ENCODE measurements around the gene TMEM132A. TPM values are rescaled to one million over a fixed set of nuclear protein-coding genes. Genes with fewer than 3 reads are reported as not detected.

Gene TMEM132A
- total and polyA plus RNA-seq, 2 of the 13 experiments (the other 11 are each of a cell fraction or from before 2014, with no cell fraction given), result 11.1 to 32.9 TPM

GRCh38 chr11:60880643-60881282, 43.5 kb upstream of the TMEM132A start (continued):
- TF ChIP-seq ZFP36L1 (CRISPR knock-in tag; IDR thresholded peaks at IDR 0.05) (peak; percentile 98; the same call in 1 of the 2 replicates), ZNF207 (IDR thresholded peaks at IDR 0.05; ENCODE audit: borderline replicate concordance) (no peak), ZNF432 (CRISPR knock-in tag; IDR thresholded peaks at IDR 0.05; ENCODE audit: borderline replicate concordance) (no peak), ATF5 (CRISPR knock-in tag; IDR thresholded peaks at IDR 0.05; ENCODE audit: low read depth) (no peak), FOXK1 (CRISPR knock-in tag; IDR thresholded peaks at IDR 0.05; ENCODE audit: borderline replicate concordance, low read depth) (peak; percentile 97), TFDP1 (CRISPR knock-in tag; IDR thresholded peaks at IDR 0.05; ENCODE audit: borderline replicate concordance) (peak; percentile 34; the same call in 1 of the 2 replicates), RNF219 (CRISPR knock-in tag; IDR thresholded peaks at IDR 0.05) (no peak), ZNF263 (CRISPR knock-in tag; IDR thresholded peaks at IDR 0.05) (peak; percentile 61; the same call in 1 of the 2 replicates), CREBL2 (CRISPR knock-in tag; IDR thresholded peaks at IDR 0.05; ENCODE audit: borderline replicate concordance) (no peak), NFRKB (IDR thresholded peaks at IDR 0.05) (no peak), ZHX1 (CRISPR knock-in tag; IDR thresholded peaks at IDR 0.05; ENCODE audit: low read depth) (peak; percentile 70; the same call in 1 of the 2 replicates), MEIS2 (CRISPR knock-in tag; IDR thresholded peaks at IDR 0.05) (peak; percentile 98), ZFY (CRISPR knock-in tag; IDR thresholded peaks at IDR 0.05) (peak; percentile 54)
